ENCODE measurements around the gene LRRC72.

The LRRC72 gene

DNA sequence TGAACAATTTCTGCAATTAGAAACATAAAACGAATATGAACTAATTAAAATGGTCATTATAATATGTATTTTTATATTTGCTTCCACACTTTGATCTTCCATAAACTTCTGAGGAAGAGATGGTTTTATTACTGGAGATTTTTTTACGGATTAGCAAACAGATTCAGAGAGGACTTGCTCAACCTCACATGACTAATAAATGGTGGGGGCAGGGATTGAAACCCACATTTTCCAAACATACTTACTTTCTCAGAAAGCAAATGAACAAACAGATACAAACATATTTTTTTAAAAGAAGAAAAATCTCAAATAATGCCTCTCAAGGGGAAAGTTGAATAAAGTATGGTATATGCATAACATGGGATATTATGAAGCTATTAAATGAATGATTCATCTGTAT, 100.6 kb downstream of the LRRC72 start:
- DNase-seq (ENCODE audit: low spot score): no peak

DNA sequence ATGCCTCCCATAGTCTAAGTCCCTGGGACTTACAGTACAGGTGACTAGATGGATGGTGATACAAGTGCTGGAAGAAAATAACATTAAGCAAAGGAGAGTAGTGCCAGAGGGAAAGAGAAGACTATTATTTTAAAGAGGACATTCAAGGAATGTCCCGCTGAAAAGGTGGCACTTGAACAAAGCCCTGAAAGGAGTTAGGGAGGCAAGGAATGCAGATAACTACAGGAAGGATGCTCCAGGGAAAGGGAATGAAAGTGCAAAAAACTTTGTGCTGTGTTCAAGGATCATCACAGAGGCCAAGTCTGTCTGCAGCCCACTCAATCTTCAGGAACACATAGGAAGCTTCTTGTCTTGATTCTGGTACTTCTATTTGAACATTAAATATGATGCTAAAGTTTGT, 104.0 kb downstream of the LRRC72 start:
- no peak for DNase-seq (ENCODE audit: low spot score)
